ELR (cell line): Measurements from ENCODE around the gene IMMT.

Experiments
- DNase-seq: peaks from one replicate; pipeline ENCODE4 v3.0.0-alpha.2; 2015; ENCODE audit warnings: low read depth

IMMT gene

DNA sequence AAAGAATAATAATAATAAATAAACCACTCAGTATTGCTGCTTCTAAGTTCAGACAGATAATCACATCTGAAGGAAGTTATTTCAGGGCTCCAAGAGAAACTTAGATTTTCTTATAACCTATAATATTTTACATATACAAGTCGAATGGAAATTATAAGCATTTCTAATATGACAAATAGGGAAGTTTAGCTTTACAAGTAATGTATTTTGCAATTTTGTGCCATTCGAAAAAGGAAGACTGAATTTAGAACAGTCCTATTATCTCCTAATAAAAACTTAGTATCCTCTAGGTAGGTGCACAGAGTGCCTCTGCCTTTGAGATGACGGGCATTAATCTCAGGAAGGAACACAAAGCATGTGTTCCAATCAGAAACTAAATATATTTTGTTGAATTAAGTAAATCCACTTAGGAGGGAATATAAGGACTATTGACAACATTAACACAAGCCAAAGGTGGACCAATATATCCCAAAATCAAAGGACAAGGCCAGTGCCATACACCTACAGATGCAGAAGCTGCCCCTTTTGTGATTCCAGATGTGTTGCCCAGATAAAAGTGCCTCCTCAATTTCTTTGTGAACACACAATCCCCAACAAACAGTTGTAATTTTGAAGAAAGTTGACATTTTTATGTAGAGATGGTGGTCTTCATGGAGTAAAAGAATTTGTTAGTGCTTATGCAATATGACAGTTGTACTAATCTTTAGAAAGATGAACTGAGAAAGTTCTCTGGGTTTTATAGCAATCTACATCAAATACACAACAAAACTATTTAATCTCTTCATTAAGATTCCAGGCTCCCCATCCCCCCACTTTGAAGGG, 52.6 kb downstream of the IMMT start:
- no peak for DNase-seq

DNA sequence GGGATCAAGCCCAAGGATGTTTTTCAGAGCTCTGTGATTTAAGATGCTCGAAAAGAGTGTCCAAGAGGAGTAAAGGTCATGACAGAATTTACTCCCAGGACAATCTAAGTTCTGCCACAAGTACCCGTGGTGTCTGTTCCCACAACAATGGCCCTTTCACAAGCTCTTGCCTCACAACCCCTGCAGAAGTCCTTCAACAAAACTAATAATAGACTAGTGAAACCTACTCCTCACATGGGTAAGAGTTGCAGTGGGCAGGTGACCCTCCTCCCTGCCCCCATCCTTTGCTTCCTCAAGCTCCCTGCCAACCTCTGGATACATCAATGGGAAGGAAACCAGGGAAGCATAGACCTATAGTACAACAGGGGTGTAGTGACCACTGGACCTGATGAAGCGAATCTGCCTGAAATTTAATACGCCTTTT, 54.3 kb downstream of the IMMT start:
- no peak for DNase-seq

DNA sequence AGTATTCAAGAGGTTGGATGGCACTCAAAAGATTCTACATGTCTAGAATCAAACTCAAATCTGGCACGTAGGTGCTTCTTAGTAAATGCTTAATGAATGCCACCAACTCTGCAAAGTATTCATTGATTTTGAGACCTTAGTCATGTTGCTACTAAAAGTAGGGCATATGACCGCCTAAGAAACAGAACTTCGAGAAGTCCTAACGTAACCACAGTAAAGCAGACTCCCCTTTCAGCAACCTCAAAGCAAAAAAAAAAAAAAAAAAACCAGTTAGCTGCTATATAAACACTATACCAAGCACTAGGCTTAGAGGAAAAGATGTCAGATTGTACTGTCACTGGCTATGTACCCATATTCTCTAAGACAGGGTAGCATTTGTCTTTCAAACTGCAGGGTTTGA, 55.3 kb downstream of the IMMT start:
- no peak for DNase-seq

DNA sequence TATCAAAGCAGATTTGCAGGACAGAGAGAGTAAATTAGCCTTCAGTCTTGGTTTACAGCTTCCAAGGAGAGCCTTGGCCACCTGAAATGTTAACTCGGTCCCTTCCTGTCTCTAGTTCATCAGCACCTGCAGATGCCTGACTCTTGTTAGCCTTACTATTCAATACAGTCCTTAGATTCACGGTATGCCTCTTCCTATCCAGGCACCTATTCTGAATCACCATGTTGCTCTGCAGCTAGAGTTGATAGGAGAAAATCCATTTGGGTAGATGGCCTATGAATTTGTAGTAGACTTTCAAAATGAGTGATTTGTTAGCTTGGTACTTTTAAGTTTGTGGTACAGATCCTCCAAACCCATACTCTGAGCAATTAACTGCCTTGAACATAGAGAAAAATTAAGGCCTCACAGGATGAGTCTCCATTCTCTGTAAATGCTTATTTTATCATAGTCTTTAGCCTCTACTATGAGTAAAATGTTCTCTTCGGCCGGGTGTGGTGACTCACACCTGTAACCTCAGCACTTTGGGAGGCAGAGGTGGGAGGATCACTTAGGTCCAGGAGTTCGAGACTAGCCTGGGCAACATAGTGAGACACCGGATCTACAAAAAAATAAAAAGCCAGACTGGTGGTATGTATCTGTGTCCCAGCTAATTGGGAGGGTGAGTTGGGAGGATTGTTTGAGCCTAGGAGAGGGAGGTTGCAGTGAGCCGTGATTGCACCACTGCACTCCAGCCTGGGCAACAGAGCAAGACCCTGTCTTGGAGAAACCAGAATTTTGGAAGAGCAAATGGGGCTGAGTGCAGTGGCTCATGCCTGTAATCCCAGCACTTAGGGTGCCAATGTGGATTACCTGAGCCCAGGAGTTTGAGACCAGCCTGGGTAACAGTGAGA, 56.3 kb downstream of the IMMT start:
- no peak for DNase-seq

DNA sequence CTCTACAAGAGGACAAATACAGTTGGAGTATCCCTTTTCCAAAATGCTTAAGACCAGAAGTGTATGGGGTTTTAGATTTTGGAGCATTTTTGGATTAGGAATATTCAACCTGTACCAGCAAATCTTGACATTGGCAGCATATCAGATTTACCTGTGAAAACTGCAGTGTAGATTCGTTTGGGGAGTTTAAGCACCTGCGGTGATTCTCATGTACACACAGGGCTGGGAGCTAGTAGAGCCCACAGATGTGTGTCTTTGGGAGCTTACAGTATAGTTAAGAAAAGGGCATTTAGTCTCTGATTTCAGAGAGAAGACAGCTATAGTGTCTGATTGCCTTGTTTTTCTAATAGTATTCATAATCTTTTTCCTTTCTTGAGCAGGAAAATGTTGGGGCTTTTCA, 59.1 kb downstream of the IMMT start:
- DNase-seq, result no peak

DNA sequence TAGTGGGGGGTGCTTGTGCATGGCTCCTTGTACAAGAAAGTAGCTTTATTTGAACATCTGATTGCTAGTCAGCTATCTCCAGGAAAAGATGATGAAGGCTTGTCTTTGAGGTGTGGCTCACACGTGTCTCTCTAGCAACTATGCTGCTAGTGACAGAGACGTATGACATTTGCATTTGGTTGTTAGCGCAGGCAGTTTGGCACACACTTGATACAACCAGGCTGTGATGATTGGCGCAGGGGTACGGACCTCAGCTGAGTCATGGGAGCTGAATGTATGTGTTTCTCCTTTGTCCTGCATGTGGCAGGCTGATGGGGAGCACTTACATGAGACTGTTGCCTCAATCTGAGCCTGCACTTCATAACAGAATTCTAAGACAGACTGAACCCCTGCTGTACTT, 59.6 kb downstream of the IMMT start:
- no peak for DNase-seq

DNA sequence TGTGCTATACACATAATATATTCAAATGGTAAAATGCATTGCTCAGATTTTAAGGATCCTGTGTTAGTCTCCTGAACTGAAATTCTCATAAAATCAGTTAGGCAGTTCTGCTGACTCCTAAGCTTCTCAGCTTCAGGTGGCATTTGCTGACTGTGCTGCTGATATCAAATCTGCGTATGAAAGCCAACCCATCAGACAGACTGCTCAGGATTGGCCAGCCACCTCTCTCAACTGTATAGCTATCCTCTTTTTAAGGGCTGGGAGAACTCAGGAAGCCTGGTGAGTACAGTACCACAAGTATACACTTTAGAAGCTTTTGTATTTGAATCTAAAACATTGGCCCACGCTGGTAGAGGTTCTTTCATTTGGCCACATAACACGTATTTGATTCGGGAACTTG, 60.6 kb downstream of the IMMT start:
- DNase-seq, result no peak

DNA sequence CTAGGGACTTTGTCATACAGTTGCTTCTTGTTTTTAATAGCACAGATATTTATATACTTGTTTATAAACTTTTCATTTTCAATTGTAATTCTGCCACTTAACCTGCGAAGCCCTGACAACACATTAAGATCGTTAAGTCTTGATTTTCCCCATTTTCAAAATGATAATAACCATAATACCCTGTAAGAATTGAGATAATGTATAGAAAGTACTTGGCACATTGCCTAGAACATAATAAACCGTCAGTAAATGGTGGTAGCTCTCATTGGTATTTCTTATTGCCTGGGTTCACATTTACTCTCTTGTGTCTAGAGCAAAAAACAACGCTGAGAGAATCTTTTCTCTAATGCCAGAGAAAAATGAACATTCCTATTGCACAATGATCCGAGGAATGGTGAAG, 70.6 kb downstream of the IMMT start:
- no peak for DNase-seq

DNA sequence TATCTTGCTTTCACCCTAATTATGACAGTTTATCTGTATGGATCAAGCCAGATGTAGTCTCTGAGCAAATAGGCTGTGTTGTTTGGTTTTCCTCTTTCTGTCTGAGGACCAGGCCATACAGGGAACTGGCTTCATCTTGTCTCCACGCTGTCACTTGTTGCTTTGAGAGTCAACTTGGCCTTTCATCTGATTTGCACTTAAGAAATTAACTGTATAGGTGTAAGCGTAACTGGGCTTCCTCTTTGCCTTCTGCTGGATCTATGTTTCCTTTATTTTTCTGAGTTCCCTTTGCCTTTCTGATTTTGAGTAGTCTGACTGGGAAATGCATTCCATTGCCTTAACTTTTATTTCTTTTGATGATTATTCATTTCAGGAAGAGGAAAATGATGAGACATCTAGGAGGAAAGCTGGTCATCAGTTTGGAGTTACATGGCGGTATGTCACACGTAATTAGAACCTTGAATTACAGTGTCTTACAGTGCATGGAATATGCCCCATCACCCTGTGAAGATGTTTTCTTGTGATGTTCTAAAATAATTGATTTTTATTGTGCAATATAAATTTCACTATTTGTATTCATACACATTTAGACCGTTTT, 71.8 kb downstream of the IMMT start:
- DNase-seq, result no peak

DNA sequence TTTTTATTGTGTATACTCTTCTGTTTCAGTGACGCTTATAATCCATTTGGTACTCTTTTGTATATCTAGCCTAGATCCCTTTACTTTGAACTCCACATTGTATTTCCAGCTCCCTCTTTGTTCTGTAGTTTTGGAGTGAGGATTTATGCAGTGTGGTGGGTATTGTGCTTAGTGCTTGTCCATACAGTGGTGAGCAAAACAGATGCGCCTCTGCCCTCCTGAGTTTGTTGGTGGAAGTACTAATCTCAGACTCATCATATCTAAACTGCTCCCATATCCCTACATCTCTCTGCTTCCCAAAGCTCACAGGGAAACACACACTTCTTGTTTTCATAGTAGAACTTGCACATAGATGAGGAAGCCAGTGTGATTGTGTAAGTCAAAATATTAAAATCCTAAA, 77.1 kb downstream of the IMMT start:
- DNase-seq, result no peak

DNA sequence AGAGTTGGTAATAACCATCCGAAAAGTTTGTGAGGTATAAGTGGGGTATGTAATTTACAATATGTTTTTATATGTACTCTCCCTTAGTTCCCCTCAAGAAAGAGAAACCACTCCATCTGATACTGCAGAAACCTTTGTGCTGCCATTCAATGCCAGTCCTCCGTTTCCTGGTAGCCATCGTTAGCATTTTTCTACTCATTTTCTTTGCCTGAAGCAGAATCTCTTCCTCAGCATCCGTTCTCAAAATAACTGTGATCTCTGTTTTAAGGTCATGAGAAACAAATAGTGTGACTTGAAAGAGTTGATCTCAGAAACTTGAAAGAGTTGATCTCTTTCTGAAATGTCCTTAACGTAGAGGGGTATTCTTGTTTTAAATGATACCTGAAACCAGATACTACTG, 88.2 kb downstream of the IMMT start:
- DNase-seq, result peak; percentile 14

DNA sequence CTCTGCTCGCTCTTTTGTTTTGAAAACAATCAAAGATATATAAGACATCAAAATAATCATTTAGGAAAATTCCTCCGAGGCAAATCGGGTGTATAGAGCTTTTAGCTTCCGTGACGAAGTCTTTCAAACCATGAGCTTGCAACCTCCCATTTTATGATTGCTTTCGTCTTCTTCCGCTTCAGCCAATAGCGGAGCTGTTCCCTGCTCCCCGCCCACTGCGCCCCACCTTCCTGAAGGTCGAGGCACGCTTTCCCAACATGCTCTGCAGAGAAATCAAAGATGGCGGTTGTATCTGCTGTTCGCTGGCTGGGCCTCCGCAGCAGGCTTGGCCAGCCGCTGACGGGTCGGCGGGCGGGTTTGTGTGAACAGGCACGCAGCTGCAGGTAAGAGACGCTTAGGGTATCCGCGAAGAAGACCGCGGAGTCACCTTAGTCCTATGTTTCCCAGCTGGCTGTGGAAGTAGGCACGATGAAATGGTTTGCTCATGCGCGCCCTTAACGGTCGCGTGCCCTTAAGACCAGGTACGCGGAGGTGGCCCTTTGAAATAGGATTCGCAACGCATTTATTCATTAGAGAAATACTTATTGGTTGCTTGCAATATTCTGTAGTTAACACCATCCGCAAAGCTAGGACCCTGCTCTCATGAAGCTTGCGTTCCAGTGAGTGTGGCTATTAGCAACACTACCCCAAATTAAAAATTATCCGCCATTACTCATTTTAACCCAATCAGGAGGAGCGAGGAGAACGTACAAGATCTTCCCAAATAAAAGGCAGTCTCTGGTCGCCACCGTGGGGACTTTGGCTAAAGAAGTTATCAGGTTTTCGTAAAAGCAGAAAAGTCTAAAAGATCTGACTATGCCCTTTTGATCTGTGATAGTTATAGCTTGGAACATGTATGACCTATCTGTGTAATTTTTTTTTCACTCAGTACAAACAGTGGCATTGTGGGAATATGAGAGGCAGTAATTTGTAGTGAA, 89.0 kb downstream of the IMMT start, which contains the start of gene PTCD3:
TSS of gene PTCD3 (plus strand) at position 267 of the 977 bp plus-strand sequence. CDS start at position 280, 13 bp downstream.
- DNase-seq, result peak; percentile 98

DNA sequence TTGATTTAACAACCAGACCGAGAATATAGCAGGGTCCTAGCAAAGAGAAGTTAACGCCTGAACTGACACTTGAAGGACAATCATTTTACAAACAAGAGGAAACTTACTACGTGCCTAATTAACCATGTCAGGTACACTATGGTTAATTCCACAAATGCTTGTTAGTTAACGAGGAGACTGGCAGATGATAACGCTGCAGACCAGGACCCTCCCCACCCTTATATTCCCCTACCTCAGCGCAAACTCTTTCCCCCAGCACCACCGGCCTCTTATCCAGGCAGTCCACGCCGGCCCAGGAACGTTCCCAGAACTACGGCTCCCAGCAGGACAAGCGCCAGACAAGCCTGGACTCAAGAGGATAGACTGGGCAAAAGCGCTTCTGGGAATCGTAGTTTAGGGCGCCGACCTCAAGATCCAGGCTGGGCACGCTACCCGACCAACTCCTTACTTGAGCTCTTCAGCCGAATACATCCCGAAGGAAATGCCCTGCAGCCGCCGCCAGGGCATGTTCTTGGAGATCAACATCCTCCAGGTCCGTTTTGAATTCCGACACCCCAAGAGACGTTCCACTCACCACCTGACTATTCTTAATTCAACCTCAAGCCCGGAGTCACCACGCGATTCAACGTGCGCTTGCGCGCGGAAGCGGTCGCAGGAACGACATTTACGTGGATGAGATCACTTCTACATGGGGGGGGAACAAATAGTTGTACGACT, 89.9 kb downstream of the IMMT start, which contains the start of gene POLR1A:
TSS of gene POLR1A (minus strand) at position 635 of the 717 bp plus-strand sequence. CDS start at position 525, 110 bp downstream.
- DNase-seq, result peak; percentile 94

DNA sequence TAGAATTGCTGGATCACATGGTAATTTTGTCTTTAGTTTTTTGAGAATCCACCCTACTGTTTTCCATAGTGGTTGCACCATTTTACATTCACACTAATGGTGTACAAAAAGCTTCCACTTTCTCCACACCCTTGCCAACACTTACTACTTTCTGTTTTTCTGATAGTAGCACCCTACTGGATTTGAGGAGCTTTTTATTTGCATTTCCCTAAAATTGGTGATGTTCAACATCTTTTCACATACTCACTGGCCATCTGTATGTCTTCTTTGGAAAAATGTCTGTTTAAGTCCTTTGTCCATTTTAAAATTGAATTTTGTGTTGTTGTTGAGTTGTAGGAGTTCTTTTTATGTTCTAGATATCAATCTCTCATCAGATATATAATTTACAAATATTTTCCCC, 93.1 kb downstream of the IMMT start:
- no peak for DNase-seq

DNA sequence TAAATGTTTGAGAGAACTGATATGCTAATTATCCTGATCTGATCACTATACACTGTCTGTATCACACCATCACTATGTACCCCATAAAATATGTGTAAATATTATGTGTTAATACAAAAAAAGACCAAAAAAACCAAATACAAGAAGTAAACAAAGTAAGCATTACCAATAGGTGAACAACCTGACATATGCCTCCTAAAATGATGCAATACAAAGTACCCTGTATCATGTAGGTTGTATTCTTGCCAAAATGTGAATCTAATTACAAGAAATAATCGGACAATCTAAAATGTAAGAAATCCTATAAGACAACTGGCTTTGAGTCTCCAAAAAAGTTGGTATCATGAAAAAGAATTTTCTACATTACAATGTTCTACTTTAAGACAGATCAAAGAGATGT, 97.3 kb downstream of the IMMT start:
- DNase-seq, result no peak

DNA sequence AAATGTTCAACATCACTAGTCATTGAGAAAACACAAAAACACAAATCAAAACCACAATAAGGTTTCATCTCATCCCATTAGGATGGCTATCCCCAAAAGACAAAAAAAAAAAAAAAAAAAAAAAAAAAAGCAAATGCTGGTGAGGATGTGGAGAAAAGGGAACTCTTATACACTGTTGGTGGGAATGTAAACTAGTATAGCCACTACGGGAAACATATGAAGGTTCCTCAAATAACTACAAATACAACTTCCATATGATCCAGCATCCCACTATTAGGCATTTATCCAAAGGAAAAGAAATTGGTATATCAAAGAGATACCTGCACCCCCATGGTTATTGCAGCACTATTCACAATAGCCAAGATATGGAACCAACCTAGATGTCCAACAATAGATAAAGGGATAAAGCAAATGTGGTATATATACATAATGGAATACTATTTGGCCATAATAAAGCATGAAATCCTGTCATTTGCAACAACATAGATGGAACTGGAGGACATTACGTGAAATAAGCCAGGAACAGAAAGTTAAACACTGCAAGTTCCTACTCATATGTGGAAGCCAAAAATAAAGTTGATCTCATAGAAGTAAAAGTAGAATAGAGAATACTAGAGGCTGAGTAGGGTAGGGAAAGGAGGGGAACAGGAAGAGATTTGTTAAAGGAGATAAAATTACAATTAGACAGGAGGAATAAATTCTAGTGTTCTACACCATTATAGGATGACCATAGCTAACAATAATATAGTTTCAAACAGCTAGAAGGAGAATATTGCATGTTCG, 98.0 kb downstream of the IMMT start:
- no peak for DNase-seq

DNA sequence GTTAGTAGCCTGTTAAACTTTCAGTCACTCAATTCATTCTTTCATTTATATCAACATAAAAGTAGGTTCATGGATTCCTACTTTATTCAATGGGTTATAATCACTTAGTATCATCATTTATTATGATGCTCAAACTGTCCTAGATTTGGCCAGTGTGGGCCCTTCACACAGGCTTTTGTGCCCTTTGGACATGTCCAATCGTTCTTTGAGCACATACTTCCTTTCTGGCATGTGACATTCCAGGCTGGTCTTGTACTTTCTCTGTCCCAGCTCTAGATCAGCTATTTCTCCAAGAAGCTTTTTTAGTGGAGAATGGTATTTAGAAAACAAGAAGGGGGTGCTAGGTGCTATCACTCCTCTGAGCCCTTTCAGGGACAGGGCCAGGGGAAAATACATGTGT, 101.0 kb downstream of the IMMT start:
- DNase-seq, result no peak
